NT2/D1 (cell line): ENCODE measurements around the gene WDR59.

Source experiments
- DNase-seq: peaks from one replicate; pipeline ENCODE4 v3.0.0-alpha.2; 2011; ENCODE audit warnings: low read depth, low spot score
- H3K27me3 ChIP-seq: 2 replicates; pipeline ENCODE4 v1.6.0; 2011; ENCODE audit warnings: mild to moderate bottlenecking; ENCODE audit not compliant: insufficient read length, insufficient read depth
- H3K36me3 ChIP-seq: 2 replicates; pipeline ENCODE4 v1.6.1; 2011; ENCODE audit warnings: mild to moderate bottlenecking, low read length, mixed read lengths; ENCODE audit not compliant: insufficient read depth, insufficient read length
- H3K4me1 ChIP-seq: 2 replicates; pipeline ENCODE4 v1.5.1; 2011; ENCODE audit not compliant: insufficient read depth, insufficient read length
- H3K4me3 ChIP-seq: 2 replicates; pipeline ENCODE4 v1.5.1; 2011; ENCODE audit warnings: low read depth; ENCODE audit not compliant: insufficient read length
- H3K9ac ChIP-seq: 2 replicates; pipeline ENCODE4 v1.6.0; 2011; ENCODE audit warnings: low read depth; ENCODE audit not compliant: insufficient read length
- H3K9me3 ChIP-seq: 2 replicates; pipeline ENCODE4 v1.5.1; 2011; ENCODE audit warnings: mild to moderate bottlenecking, low read length; ENCODE audit not compliant: insufficient read depth
- SUZ12 ChIP-seq: IDR thresholded peaks from 2 replicates; pipeline ENCODE4 v1.6.1; 2011; ENCODE audit not compliant: insufficient read length, insufficient read depth; ENCODE audit errors: extremely low read depth
- YY1 ChIP-seq: IDR thresholded peaks from 2 replicates; pipeline ENCODE4 v1.6.1; 2011; ENCODE audit not compliant: insufficient read length, insufficient read depth
- ZNF274 ChIP-seq: IDR thresholded peaks from 2 replicates; pipeline ENCODE4 v1.6.1; 2011; ENCODE audit warnings: mild to moderate bottlenecking, low read depth, low read length

The WDR59 gene

GRCh38 chr16:74950511-74950910 is 34.4 kb downstream of the WDR59 start:
- TF ChIP-seq ZNF274 (no peak), SUZ12 (no peak), YY1 (no peak)
- H3K4me1 ChIP-seq = no peaks in the 10 kb centered on the region
- H3K4me3 ChIP-seq = no peak overlapping the region
- peaks cover 61% of the 10 kb centered on the region for H3K36me3 ChIP-seq
- H3K9ac ChIP-seq = no peak overlapping the region
- no peaks in the 10 kb centered on the region for H3K27me3 ChIP-seq
- no peaks in the 10 kb centered on the region for H3K9me3 ChIP-seq
- DNase-seq = no peak

GRCh38 chr16:74949309-74949708 is 35.6 kb downstream of the WDR59 start:
- DNase-seq = no peak
- H3K27me3 ChIP-seq = no peaks in the 10 kb centered on the region
- H3K4me1 ChIP-seq = no peaks in the 10 kb centered on the region
- peaks cover 57% of the 10 kb centered on the region for H3K36me3 ChIP-seq
- H3K9me3 ChIP-seq = no peaks in the 10 kb centered on the region
- no peak overlapping the region for H3K9ac ChIP-seq
- no peak for TF ChIP-seq YY1
- TF ChIP-seq SUZ12 = no peak
- no peak overlapping the region for H3K4me3 ChIP-seq

- DNase-seq = no peak
- H3K9ac ChIP-seq = no peak overlapping the region
- H3K4me3 ChIP-seq = no peak overlapping the region
- H3K9me3 ChIP-seq = no peaks in the 10 kb centered on the region
- no peaks in the 10 kb centered on the region for H3K4me1 ChIP-seq
- H3K36me3 ChIP-seq = peaks cover 64% of the 10 kb centered on the region
- no peaks in the 10 kb centered on the region for H3K27me3 ChIP-seq
- TF ChIP-seq SUZ12 (no peak), ZNF274 (no peak), YY1 (no peak)
These were observed 40.5 kb downstream of the WDR59 start for GRCh38 chr16:74944466-74944865.

GRCh38 chr16:74942977-74943918 is 41.7 kb downstream of the WDR59 start:
- H3K9me3 ChIP-seq = no peaks in the 10 kb centered on the region
- H3K9ac ChIP-seq = no peak overlapping the region
- TF ChIP-seq YY1 (no peak), ZNF274 (no peak), SUZ12 (no peak)
- no peak for DNase-seq
- no peaks in the 10 kb centered on the region for H3K27me3 ChIP-seq
- H3K36me3 ChIP-seq = peaks cover 63% of the 10 kb centered on the region
- H3K4me3 ChIP-seq = no peak overlapping the region
- H3K4me1 ChIP-seq = no peaks in the 10 kb centered on the region

- no peak overlapping the region for H3K9ac ChIP-seq
- no peaks in the 10 kb centered on the region for H3K4me1 ChIP-seq
- H3K36me3 ChIP-seq = peaks cover 64% of the 10 kb centered on the region
- DNase-seq = no peak
- TF ChIP-seq SUZ12 = no peak
- H3K9me3 ChIP-seq = no peaks in the 10 kb centered on the region
- no peak overlapping the region for H3K4me3 ChIP-seq
- no peaks in the 10 kb centered on the region for H3K27me3 ChIP-seq
These were observed 42.4 kb downstream of the WDR59 start for GRCh38 chr16:74942566-74942965.

- no peaks in the 10 kb centered on the region for H3K9me3 ChIP-seq
- DNase-seq = no peak
- TF ChIP-seq YY1 (no peak), SUZ12 (no peak), ZNF274 (no peak)
- H3K4me1 ChIP-seq = no peaks in the 10 kb centered on the region
- peaks cover 59% of the 10 kb centered on the region for H3K36me3 ChIP-seq
- no peak overlapping the region for H3K4me3 ChIP-seq
- no peak overlapping the region for H3K9ac ChIP-seq
- no peaks in the 10 kb centered on the region for H3K27me3 ChIP-seq
These were observed 45.2 kb downstream of the WDR59 start for GRCh38 chr16:74939688-74940087.

GRCh38 chr16:74936902-74937560 is 47.9 kb downstream of the WDR59 start:
- Histone ChIP-seq H3K4me3 (no peak overlapping the region), H3K9ac (no peak overlapping the region), H3K27me3 (no peaks in the 10 kb centered on the region), H3K4me1 (no peaks in the 10 kb centered on the region), H3K36me3 (peaks cover 46% of the 10 kb centered on the region), H3K9me3 (no peaks in the 10 kb centered on the region)
- TF ChIP-seq SUZ12 = no peak
- TF ChIP-seq ZNF274 = no peak
- no peak for TF ChIP-seq YY1
- no peak for DNase-seq
